Mesenchymal stem cell (in vitro differentiated cells and primary cell): Measurements from ENCODE around the gene TOX2.
A peak's percentile ranks its signal among the peaks of the same experiment; 100 is the strongest.

Experiments used
- DNase-seq: peaks from one replicate; pipeline ENCODE4 v3.0.0-alpha.2; 2013
- H2AFZ ChIP-seq: one replicate; pipeline ENCODE4 v1.6.1; 2013; ENCODE audit warnings: low read depth, mild to moderate bottlenecking, control low read depth, inconsistent platforms, low read length, moderate library complexity
- H2AK5ac ChIP-seq: 2 replicates; pipeline ENCODE4 v1.6.1; 2013; ENCODE audit warnings: low read length, moderate library complexity, mild to moderate bottlenecking, inconsistent platforms; ENCODE audit not compliant: severe bottlenecking
- H2BK120ac ChIP-seq: one replicate; pipeline ENCODE4 v1.6.1; 2013; ENCODE audit warnings: low read depth, mild to moderate bottlenecking, inconsistent platforms, low read length, moderate library complexity
- H2BK12ac ChIP-seq, 2 experiments: one replicate each; pipeline ENCODE4 v1.6.1; 2013; ENCODE audit warnings: inconsistent platforms in 2 of 2, low read length in 2 of 2, mild to moderate bottlenecking in 2 of 2, moderate library complexity in 2 of 2, control low read depth in 1 of 2
- H2BK15ac ChIP-seq: one replicate; pipeline ENCODE4 v1.6.1; 2013; ENCODE audit warnings: mild to moderate bottlenecking, low read depth, inconsistent platforms; ENCODE audit not compliant: poor library complexity, severe bottlenecking
- H2BK5ac ChIP-seq: 2 replicates; pipeline ENCODE4 v1.6.1; 2013; ENCODE audit warnings: low read depth, mild to moderate bottlenecking, low read length, control low read depth, inconsistent platforms; ENCODE audit not compliant: poor library complexity, severe bottlenecking
- H3K14ac ChIP-seq, 2 experiments: one replicate each; pipeline ENCODE4 v1.6.1; 2013; ENCODE audit warnings: inconsistent platforms in 2 of 2, low read length in 2 of 2, control low read depth in 1 of 2, mild to moderate bottlenecking in 1 of 2, moderate library complexity in 1 of 2
- H3K18ac ChIP-seq, 2 experiments: one replicate each; pipeline ENCODE4 v1.6.1; 2013; ENCODE audit warnings: inconsistent platforms in 2 of 2, low read length in 2 of 2, control low read depth in 1 of 2, low read depth in 1 of 2, mild to moderate bottlenecking in 1 of 2
- H3K23ac ChIP-seq, 2 experiments: one replicate each; pipeline ENCODE4 v1.6.1; 2013; ENCODE audit warnings: inconsistent platforms in 2 of 2, low read length in 2 of 2, mild to moderate bottlenecking in 2 of 2, moderate library complexity in 2 of 2, control low read depth in 1 of 2
- H3K27ac ChIP-seq: 2 replicates; pipeline ENCODE4 v1.5.1; 2013; ENCODE audit warnings: mild to moderate bottlenecking, moderate library complexity, low read length, control low read depth, inconsistent platforms; ENCODE audit not compliant: poor library complexity, severe bottlenecking
- H3K27me3 ChIP-seq, 2 experiments: 2 replicates each; pipeline versions ENCODE4 v1.6.1 to v1.7.0; 2013; ENCODE audit warnings: low read length in 2 of 2, mild to moderate bottlenecking in 2 of 2, moderate library complexity in 2 of 2, control low read depth in 1 of 2, inconsistent platforms in 1 of 2; ENCODE audit not compliant: control insufficient read depth in 1 of 2, insufficient read depth in 1 of 2
- H3K36me3 ChIP-seq, 2 experiments: 2 replicates each; pipeline versions ENCODE4 v1.6.1 to v1.7.0; 2013; ENCODE audit warnings: low read length in 2 of 2, control low read depth in 1 of 2, inconsistent platforms in 1 of 2, low read depth in 1 of 2, mild to moderate bottlenecking in 1 of 2; ENCODE audit not compliant: insufficient read depth in 2 of 2, control insufficient read depth in 1 of 2
- H3K4ac ChIP-seq, 2 experiments: one replicate each; pipeline ENCODE4 v1.6.1; 2013; ENCODE audit warnings: inconsistent platforms in 2 of 2, low read length in 2 of 2, mild to moderate bottlenecking in 2 of 2, moderate library complexity in 2 of 2, control low read depth in 1 of 2, low read depth in 1 of 2
- H3K4me1 ChIP-seq: 2 replicates; pipeline ENCODE4 v1.6.1; 2013; ENCODE audit warnings: low read depth, low read length, control low read depth; ENCODE audit not compliant: control insufficient read depth, insufficient read depth
- H3K4me2 ChIP-seq: 2 replicates; pipeline ENCODE4 v1.6.1; 2013; ENCODE audit warnings: low read length, mild to moderate bottlenecking, inconsistent platforms; ENCODE audit not compliant: poor library complexity, severe bottlenecking
- H3K4me3 ChIP-seq, 2 experiments: 2 replicates each; pipeline versions ENCODE4 v1.5.1 to v1.7.0; 2013; ENCODE audit warnings: low read length in 2 of 2, mild to moderate bottlenecking in 2 of 2, control low read depth in 1 of 2, low read depth in 1 of 2; ENCODE audit not compliant: insufficient read depth in 1 of 2
- H3K79me1 ChIP-seq: replicated peaks from 2 replicates; pipeline ENCODE4 v1.6.1; 2013; ENCODE audit warnings: mild to moderate bottlenecking, control low read depth, low read length, inconsistent platforms; ENCODE audit not compliant: poor library complexity, severe bottlenecking
- H3K9ac ChIP-seq: 2 replicates; pipeline ENCODE4 v1.7.0; 2013; ENCODE audit warnings: mild to moderate bottlenecking, low read length, moderate library complexity
- H3K9me3 ChIP-seq: 2 replicates; pipeline ENCODE4 v1.7.0; 2013; ENCODE audit warnings: mild to moderate bottlenecking, low read length; ENCODE audit not compliant: control insufficient read depth
- H4K8ac ChIP-seq: one replicate; pipeline ENCODE4 v1.6.1; 2013; ENCODE audit warnings: inconsistent platforms, mild to moderate bottlenecking, low read length, moderate library complexity
- H4K91ac ChIP-seq: one replicate; pipeline ENCODE4 v1.6.1; 2013; ENCODE audit warnings: mild to moderate bottlenecking, low read length, inconsistent platforms
- WGBS: methylation state at CpG from one replicate; pipeline ENCODE4 v1.1.7; 2013; ENCODE audit warnings: mixed read lengths; 5-methylcytosine and 5-hydroxymethylcytosine counted together

Gene TOX2

GRCh38 chr20:43976547-43976946 lies 61.9 kb downstream of the TOX2 start:
- H3K14ac ChIP-seq: no peak overlapping the region
- H3K23ac ChIP-seq: no peak overlapping the region
- no peak overlapping the region for H3K27ac ChIP-seq
- H3K18ac ChIP-seq: no peak overlapping the region
- no peak overlapping the region for H3K4me2 ChIP-seq
- H4K8ac ChIP-seq: no peak overlapping the region
- no peak overlapping the region for H2AFZ ChIP-seq
- H3K4me3 ChIP-seq: no peak overlapping the region
- no peaks in the 10 kb centered on the region for H3K9me3 ChIP-seq
- no peaks in the 10 kb centered on the region for H3K4me1 ChIP-seq
- DNase-seq: no peak
- H2AK5ac ChIP-seq: no peak overlapping the region
- H2BK12ac ChIP-seq: no peak overlapping the region
- H2BK5ac ChIP-seq: no peak overlapping the region
- WGBS: 97% methylated on average over 7 of the region's 7 CpGs
- H3K79me1 ChIP-seq: no peaks in the 10 kb centered on the region
- no peak overlapping the region for H4K91ac ChIP-seq
- H3K36me3 ChIP-seq: no peaks in the 10 kb centered on the region
- no peak overlapping the region for H3K4ac ChIP-seq
- H2BK15ac ChIP-seq: no peak overlapping the region
- no peak overlapping the region for H2BK120ac ChIP-seq
- H3K9ac ChIP-seq: no peak overlapping the region
- peaks cover 0 to 40% of the 10 kb centered on the region in 2 experiments for H3K27me3 ChIP-seq

DNA sequence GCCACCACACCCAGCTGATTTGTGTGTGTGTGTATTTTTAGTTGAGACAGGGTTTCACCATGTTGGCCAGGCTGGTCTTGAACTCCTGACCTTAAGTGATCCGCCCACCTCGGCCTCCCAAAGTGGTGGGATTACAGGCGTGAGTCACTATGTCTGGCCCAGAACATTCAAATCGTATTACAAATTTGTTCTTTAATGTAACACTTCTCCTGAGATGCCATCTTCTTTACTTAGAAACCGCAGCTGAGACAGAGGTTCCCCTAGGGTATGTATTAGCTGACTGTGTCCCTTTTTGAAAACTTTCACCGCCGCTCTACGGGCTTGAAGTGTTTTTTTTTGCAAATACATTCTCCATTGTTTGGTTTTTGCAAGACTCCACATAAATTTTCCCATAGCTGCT lies 62.6 kb downstream of the TOX2 start:
- Histone ChIP-seq H3K27ac (no peak overlapping the region), H3K9me3 (no peaks in the 10 kb centered on the region), H3K18ac (no peak overlapping the region), H2BK120ac (no peak overlapping the region), H3K14ac (no peak overlapping the region), H2BK12ac (no peak overlapping the region), H3K23ac (no peak overlapping the region), H4K8ac (no peak overlapping the region), H3K4me2 (no peak overlapping the region), H3K4me3 (no peak overlapping the region), H3K27me3 (peaks cover 0 to 36% of the 10 kb centered on the region in 2 experiments), H3K4ac (no peak overlapping the region), H2AFZ (no peak overlapping the region), H3K9ac (no peak overlapping the region), H4K91ac (no peak overlapping the region), H2BK15ac (no peak overlapping the region), H3K36me3 (no peaks in the 10 kb centered on the region), H2BK5ac (no peak overlapping the region), H3K79me1 (no peaks in the 10 kb centered on the region), H3K4me1 (no peaks in the 10 kb centered on the region), H2AK5ac (no peak overlapping the region)
- WGBS: 71% methylated on average over 8 of the region's 8 CpGs
- DNase-seq: no peak

GRCh38 chr20:43977962-43978361 lies 63.3 kb downstream of the TOX2 start:
- no peak overlapping the region for H3K9ac ChIP-seq
- H4K91ac ChIP-seq: no peak overlapping the region
- H3K4me2 ChIP-seq: no peak overlapping the region
- peak overlapping the region in 1 of 2 experiments; percentile 56 for H3K14ac ChIP-seq
- H2AFZ ChIP-seq: no peak overlapping the region
- no peak for DNase-seq
- peaks cover 0 to 35% of the 10 kb centered on the region in 2 experiments for H3K27me3 ChIP-seq
- H3K4me1 ChIP-seq: no peaks in the 10 kb centered on the region
- H2AK5ac ChIP-seq: no peak overlapping the region
- 57% methylated on average over 2 of the region's 3 CpGs for WGBS
- peak overlapping the region in 1 of 2 experiments; percentile 55 for H3K23ac ChIP-seq
- H2BK5ac ChIP-seq: no peak overlapping the region
- H3K18ac ChIP-seq: peak overlapping the region in 1 of 2 experiments; percentile 69
- H3K79me1 ChIP-seq: no peaks in the 10 kb centered on the region
- H2BK12ac ChIP-seq: peak overlapping the region in 1 of 2 experiments; percentile 48
- H3K4me3 ChIP-seq: no peak overlapping the region
- no peak overlapping the region for H2BK15ac ChIP-seq
- peak overlapping the region in 1 of 2 experiments; percentile 15 for H3K4ac ChIP-seq
- no peak overlapping the region for H2BK120ac ChIP-seq
- no peaks in the 10 kb centered on the region for H3K9me3 ChIP-seq
- peak overlapping the region; percentile 77 for H4K8ac ChIP-seq
- H3K27ac ChIP-seq: no peak overlapping the region
- no peaks in the 10 kb centered on the region for H3K36me3 ChIP-seq

DNA sequence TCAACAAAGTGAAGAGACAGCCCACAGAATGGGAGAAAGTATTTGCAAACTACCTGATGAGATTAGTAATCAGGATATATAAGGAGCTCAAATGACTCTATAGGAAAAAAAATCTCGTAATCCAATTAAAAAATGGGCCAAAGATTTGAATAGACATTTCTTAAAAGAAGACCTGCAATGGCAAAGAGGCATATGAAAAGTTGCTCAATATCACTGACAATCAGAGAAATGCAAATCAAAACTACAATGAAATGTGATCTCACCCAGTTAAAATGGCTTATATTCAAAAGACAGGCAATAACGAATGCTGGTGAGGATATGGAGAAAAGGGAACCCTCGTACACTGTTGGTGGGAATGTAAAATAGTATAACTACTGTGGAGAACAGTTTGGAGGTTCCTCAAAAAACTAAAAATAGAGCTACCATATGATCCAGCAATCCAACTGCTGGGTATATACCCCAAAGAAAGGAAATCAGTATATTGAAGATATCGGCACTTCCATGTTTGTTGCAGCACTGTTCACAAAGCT lies 65.0 kb downstream of the TOX2 start:
- H3K4me1 ChIP-seq: no peaks in the 10 kb centered on the region
- WGBS: 100% methylated on average over 3 of the region's 4 CpGs

More for the DNA sequence above, 65.0 kb downstream of the TOX2 start:
- no peak for DNase-seq
- Histone ChIP-seq H3K9ac (no peak overlapping the region), H3K23ac (no peak overlapping the region), H2BK120ac (no peak overlapping the region), H3K18ac (no peak overlapping the region), H4K8ac (no peak overlapping the region), H3K36me3 (no peaks in the 10 kb centered on the region), H3K79me1 (no peaks in the 10 kb centered on the region), H3K4me2 (no peak overlapping the region), H2BK5ac (no peak overlapping the region), H3K4ac (no peak overlapping the region), H2BK12ac (no peak overlapping the region), H3K27me3 (peaks cover 0 to 31% of the 10 kb centered on the region in 2 experiments), H2AK5ac (no peak overlapping the region), H3K9me3 (no peaks in the 10 kb centered on the region), H3K27ac (no peak overlapping the region), H4K91ac (no peak overlapping the region), H2BK15ac (no peak overlapping the region), H3K14ac (no peak overlapping the region), H2AFZ (no peak overlapping the region), H3K4me3 (no peak overlapping the region)
